HEK293 (cell line): Measurements from ENCODE around the gene MARCHF3.

Experiments
- HOXC10 ChIP-seq: sonication (generic); formaldehyde crosslinking; IDR thresholded peaks from 2 replicates; pipeline ENCODE4 v1.8.1; 2023; ENCODE audit warnings: mild to moderate bottlenecking, missing genetic modification reagents
- HOXD13 ChIP-seq: sonication (generic); formaldehyde crosslinking; IDR thresholded peaks from 2 replicates; pipeline ENCODE4 v1.8.0; 2022; ENCODE audit warnings: missing genetic modification reagents, borderline replicate concordance
- KLF17 ChIP-seq: fragments of 450-650 bp; formaldehyde crosslinking; IDR thresholded peaks from 2 replicates; pipeline ENCODE4 v1.5.1; 2016; ENCODE audit warnings: missing biosample characterization, missing genetic modification characterization
- KLF7 ChIP-seq: fragments of 450-650 bp; formaldehyde crosslinking; IDR thresholded peaks from 2 replicates; pipeline ENCODE4 v1.5.1; 2016; ENCODE audit warnings: missing biosample characterization, missing genetic modification characterization, borderline replicate concordance
- KLF9 ChIP-seq: fragments of 450-650 bp; formaldehyde crosslinking; IDR thresholded peaks from 2 replicates; pipeline ENCODE4 v1.5.1; 2016; ENCODE audit warnings: missing biosample characterization, missing genetic modification characterization, low read depth
- PRDM10 ChIP-seq: fragments of 450-650 bp; formaldehyde crosslinking; IDR thresholded peaks from 2 replicates; pipeline ENCODE4 v1.5.1; 2016; ENCODE audit warnings: missing biosample characterization, missing genetic modification characterization
- PRDM4 ChIP-seq: fragments of 450-650 bp; formaldehyde crosslinking; IDR thresholded peaks from 2 replicates; pipeline ENCODE4 v1.5.1; 2017; ENCODE audit warnings: missing biosample characterization, missing genetic modification characterization
- REPIN1 ChIP-seq: fragments of 450-650 bp; formaldehyde crosslinking; IDR thresholded peaks from 2 replicates; pipeline ENCODE4 v1.5.1; 2017; ENCODE audit warnings: missing biosample characterization, missing genetic modification characterization, low read depth
- SCRT1 ChIP-seq: fragments of 450-650 bp; formaldehyde crosslinking; IDR thresholded peaks from 2 replicates; pipeline ENCODE4 v1.5.1; 2016; ENCODE audit warnings: missing biosample characterization, missing genetic modification characterization, borderline replicate concordance
- SP7 ChIP-seq: fragments of 450-650 bp; formaldehyde crosslinking; IDR thresholded peaks from 2 replicates; pipeline ENCODE4 v1.5.1; 2016; ENCODE audit warnings: missing biosample characterization, missing genetic modification characterization
- ZBTB1 ChIP-seq: fragments of 450-650 bp; formaldehyde crosslinking; IDR thresholded peaks from 2 replicates; pipeline ENCODE4 v1.5.1; 2016; ENCODE audit warnings: missing biosample characterization, missing genetic modification characterization
- ZBTB11 ChIP-seq: fragments of 450-650 bp; formaldehyde crosslinking; conservative IDR thresholded peaks from 2 replicates; pipeline ENCODE4 v1.5.1; 2016; ENCODE audit warnings: low read depth, missing biosample characterization, missing genetic modification characterization
- ZFP37 ChIP-seq: fragments of 450-650 bp; formaldehyde crosslinking; IDR thresholded peaks from 2 replicates; pipeline ENCODE4 v1.5.1; 2016; ENCODE audit warnings: missing biosample characterization, missing genetic modification characterization
- ZNF280C ChIP-seq: fragments of 450-650 bp; formaldehyde crosslinking; IDR thresholded peaks from 2 replicates; pipeline ENCODE4 v1.5.1; 2016; ENCODE audit warnings: missing biosample characterization, missing genetic modification characterization
- ZNF311 ChIP-seq: fragments of 450-650 bp; formaldehyde crosslinking; IDR thresholded peaks from 2 replicates; pipeline ENCODE4 v1.5.1; 2017; ENCODE audit warnings: missing biosample characterization, missing genetic modification characterization, borderline replicate concordance
- ZNF324 ChIP-seq: fragments of 450-650 bp; formaldehyde crosslinking; IDR thresholded peaks from 2 replicates; pipeline ENCODE4 v1.5.1; 2016; ENCODE audit warnings: missing biosample characterization, missing genetic modification characterization
- ZNF335 ChIP-seq: fragments of 450-650 bp; formaldehyde crosslinking; conservative IDR thresholded peaks from 2 replicates; pipeline ENCODE4 v1.5.1; 2016; ENCODE audit warnings: missing biosample characterization, missing genetic modification characterization
- ZNF423 ChIP-seq: fragments of 450-650 bp; formaldehyde crosslinking; IDR thresholded peaks from 2 replicates; pipeline ENCODE4 v1.5.1; 2016; ENCODE audit warnings: missing biosample characterization, missing genetic modification characterization
- ZNF488 ChIP-seq: fragments of 450-650 bp; formaldehyde crosslinking; IDR thresholded peaks from 2 replicates; pipeline ENCODE4 v1.5.1; 2016; ENCODE audit warnings: missing biosample characterization, missing genetic modification characterization
- ZNF660 ChIP-seq: fragments of 450-650 bp; IDR thresholded peaks from 2 replicates; pipeline ENCODE4 v1.5.1; 2018; ENCODE audit warnings: missing biosample characterization, mild to moderate bottlenecking, missing genetic modification characterization
- ZNF692 ChIP-seq: fragments of 450-650 bp; formaldehyde crosslinking; IDR thresholded peaks from 2 replicates; pipeline ENCODE4 v1.5.1; 2016; ENCODE audit warnings: missing biosample characterization, missing genetic modification characterization
- ZNF830 ChIP-seq: fragments of 450-650 bp; IDR thresholded peaks from 2 replicates; pipeline ENCODE4 v1.5.0; 2018; ENCODE audit warnings: missing biosample characterization, missing genetic modification characterization, low read depth, mild to moderate bottlenecking, moderate library complexity
- ZNF843 ChIP-seq: fragments of 450-650 bp; formaldehyde crosslinking; IDR thresholded peaks from 2 replicates; pipeline ENCODE4 v1.5.1; 2016; ENCODE audit warnings: missing biosample characterization, missing genetic modification characterization

Gene MARCHF3

GRCh38 chr5:126888175-126888574 is 142.2 kb downstream of the MARCHF3 start (continued):
- TF ChIP-seq KLF17 (tag by site-specific recombination), result no peak
- TF ChIP-seq ZBTB11 (tag by site-specific recombination), result no peak
- peak; percentile 46; the same call in 1 of the 2 replicates for TF ChIP-seq ZNF423 (tag by site-specific recombination)
- no peak for TF ChIP-seq HOXD13 (CRISPR knock-in tag)
- TF ChIP-seq KLF7 (tag by site-specific recombination), result peak; percentile 38; the same call in 1 of the 2 replicates
- TF ChIP-seq ZNF660 (tag by site-specific recombination), result no peak
- TF ChIP-seq PRDM4 (tag by site-specific recombination), result peak; percentile 17; the same call in 1 of the 2 replicates
- no peak for TF ChIP-seq ZFP37 (tag by site-specific recombination)
- TF ChIP-seq ZNF324 (tag by site-specific recombination), result no peak
- no peak for TF ChIP-seq PRDM10 (tag by site-specific recombination)
- TF ChIP-seq KLF9 (tag by site-specific recombination), result no peak
- TF ChIP-seq ZNF488 (tag by site-specific recombination), result no peak
- no peak for TF ChIP-seq SCRT1 (tag by site-specific recombination)
- no peak for TF ChIP-seq ZNF335 (tag by site-specific recombination)
- no peak for TF ChIP-seq REPIN1 (tag by site-specific recombination)
- peak; percentile 90 for TF ChIP-seq ZNF843 (tag by site-specific recombination)
- TF ChIP-seq ZNF311 (tag by site-specific recombination), result no peak
- TF ChIP-seq ZNF692 (tag by site-specific recombination), result no peak
- TF ChIP-seq ZNF830 (tag by site-specific recombination), result no peak
- TF ChIP-seq HOXC10, result no peak
- TF ChIP-seq ZBTB1 (tag by site-specific recombination), result no peak
- TF ChIP-seq SP7, result 0 out of 2 replicates have a peak, but pooled peaks have one; percentile 23
- TF ChIP-seq ZNF280C (tag by site-specific recombination), result no peak
